ENCODE measurements around the gene COL25A1.

COL25A1 gene

DNA sequence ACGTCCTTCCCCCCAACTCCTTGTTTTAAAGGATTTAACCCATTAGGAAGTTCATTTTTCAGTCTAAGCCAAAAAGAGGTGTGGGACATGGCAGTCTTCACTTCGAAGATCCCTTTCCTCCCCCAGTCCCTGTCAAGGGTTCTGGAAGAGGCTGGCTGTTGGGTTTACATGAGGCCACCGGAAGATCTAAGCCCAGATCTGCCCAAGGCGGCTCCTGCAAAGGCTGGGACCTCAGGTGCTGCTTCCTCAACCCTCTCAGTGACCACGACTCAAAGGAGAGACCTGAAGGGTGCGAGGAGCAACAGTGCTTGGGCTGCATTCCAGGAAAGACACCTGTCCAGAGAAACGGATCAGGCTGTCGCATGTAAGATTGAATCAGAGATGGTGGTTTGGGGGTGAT is 516.1 kb downstream of the COL25A1 start:
- no peak for DNase-seq (ENCODE audit: extremely low read depth in 1 of 2, low read depth in 1 of 2)

DNA sequence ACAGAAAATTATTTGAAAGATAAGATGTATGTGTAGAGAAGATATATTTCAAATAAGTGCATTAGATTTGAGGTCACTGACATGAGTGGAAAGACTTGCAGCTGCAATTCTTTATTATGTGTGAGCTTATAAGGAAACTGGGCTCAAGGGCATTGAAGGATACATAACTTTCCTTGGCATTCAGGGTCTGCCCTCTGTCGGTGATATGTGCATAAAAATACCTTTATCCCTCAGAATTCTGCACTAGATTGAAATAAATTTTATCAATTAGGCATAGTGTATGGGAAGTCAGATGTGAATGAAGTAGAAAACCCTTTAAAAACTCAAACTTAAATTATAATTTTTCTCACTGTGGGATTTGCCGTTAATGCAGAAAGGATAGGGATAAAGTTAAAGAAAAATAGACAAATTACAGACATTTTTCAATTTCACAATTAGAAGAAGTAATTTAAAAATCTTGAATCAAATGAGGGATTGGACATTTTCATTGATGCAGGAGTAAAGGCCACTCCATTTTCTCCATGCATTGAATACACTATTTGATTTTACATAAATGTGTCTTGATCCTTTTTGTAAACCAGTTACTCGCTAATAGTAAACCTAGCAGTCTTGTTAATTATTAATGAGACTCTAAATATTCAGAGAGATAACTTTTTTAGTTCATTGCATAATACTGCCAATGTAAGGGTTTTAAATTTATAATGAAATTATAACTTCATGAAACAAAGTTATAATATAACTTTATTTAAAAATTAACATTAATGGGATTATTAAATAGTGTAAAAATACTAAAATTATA is 518.6 kb downstream of the COL25A1 start:
- DNase-seq (ENCODE audit: extremely low read depth in 1 of 2, low read depth in 1 of 2) = no peak

DNA sequence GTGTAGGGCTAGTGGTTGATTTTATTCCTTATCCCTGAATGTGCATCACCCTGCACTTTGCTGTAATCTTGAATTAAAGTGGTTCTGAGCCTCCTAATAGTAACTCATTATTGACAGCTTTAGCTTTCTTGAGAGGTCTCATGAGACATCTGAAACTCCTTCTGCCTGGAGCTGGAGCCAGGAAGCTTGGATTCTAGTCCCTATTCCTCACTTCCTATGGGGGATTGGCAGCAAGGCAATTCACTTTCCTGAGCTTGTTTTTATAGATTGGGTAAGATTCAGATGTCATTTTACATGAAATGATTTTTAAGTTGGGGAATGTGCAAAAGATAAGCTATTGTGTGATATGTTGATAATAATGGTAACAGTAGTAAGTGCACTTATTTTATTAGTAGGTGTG is 522.5 kb downstream of the COL25A1 start:
- DNase-seq (ENCODE audit: extremely low read depth in 1 of 2, low read depth in 1 of 2) = no peak

DNA sequence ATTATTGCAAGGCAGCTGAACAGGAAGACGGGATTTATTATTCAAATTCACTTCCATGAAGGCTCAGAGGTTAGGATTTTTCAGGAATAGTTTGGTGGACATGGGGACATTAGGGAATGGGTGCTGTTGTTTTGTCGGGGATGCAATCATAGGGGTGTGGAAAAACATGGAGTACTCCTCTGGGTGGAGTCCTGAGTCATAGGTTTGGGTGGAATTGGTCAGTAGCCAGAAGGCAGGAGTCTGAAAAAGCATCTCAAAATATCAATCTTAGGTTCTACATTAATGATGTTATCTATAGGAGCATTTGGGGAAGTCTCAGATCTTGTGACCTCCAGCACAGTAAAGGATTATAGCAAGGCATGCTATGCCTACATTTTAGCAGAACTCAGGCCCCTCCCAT is 525.1 kb downstream of the COL25A1 start:
- DNase-seq (ENCODE audit: extremely low read depth in 1 of 2, low read depth in 1 of 2) = no peak

DNA sequence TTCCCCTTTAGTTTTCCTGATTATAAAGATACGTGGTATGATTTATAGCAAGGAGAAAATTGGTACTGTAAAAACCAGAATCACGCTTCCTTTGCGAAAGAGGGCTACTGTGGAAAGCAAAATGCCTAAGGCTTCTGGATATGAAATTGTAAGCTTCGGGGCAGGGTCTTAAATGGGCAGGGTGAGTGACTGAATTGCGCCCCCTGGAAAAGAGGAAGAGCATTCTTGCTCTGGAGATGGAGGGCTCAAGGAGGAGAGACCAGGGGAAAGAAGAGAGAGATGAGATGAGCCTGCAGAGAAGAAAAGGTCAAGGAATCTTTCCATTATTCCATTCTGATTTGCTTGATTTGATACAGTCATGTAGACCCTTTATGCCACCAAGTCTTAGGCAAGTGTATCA is 526.5 kb downstream of the COL25A1 start:
- DNase-seq (ENCODE audit: extremely low read depth in 1 of 2, low read depth in 1 of 2) = no peak

DNA sequence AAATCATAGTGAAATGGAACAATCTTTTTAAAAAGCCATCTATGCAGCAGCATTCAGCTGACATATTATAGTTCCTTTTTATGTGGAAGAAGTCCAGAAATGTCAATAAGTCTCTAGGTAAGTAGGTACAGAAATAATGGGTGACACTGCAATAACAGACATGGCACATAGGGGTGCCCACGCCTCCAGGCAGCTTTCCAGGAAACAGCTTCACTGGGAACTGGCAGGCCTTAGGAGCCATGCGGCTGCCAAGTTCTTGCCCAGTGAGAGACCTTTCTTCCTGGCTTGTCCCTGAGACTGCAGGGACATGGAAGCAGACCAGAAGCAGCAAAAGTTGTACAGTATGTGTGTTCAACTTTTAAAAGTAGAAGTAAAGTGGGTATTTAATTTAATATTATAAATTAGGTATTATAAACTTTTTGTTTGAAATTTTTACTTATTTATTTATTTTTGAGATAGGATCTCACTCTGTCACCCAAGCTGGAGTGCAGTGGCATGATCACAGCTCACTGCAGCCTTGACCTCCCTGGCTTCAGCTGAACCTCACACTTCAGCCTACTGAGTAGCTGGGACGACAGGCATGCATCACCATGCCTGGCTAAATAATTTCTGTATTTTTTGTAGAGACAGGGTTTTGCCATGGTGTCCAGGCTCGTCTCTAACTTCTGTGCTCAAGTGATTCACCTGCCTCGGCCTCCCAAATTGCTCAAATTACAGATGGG is 527.5 kb downstream of the COL25A1 start:
- no peak for DNase-seq (ENCODE audit: extremely low read depth in 1 of 2, low read depth in 1 of 2)

DNA sequence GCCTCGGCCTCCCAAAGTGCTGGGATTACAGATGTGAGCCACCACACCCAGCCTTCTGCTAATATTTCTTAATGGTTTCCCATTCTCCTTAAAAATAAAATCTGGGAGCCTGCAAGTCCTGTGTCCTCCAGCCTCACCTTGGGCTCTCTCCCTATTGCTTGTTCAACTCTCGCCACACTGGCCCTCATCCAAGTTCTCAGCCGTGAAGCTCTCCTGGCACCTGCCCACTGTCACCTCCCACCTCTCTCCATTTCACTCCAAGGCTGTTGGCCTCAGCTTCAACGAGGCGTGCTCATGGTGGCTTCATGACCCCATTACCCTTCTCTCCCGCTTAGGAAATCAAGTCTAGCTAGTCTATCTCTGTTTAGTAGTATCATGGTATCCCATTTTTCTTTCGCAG is 530.1 kb downstream of the COL25A1 start:
- no peak for DNase-seq (ENCODE audit: extremely low read depth in 1 of 2, low read depth in 1 of 2)

DNA sequence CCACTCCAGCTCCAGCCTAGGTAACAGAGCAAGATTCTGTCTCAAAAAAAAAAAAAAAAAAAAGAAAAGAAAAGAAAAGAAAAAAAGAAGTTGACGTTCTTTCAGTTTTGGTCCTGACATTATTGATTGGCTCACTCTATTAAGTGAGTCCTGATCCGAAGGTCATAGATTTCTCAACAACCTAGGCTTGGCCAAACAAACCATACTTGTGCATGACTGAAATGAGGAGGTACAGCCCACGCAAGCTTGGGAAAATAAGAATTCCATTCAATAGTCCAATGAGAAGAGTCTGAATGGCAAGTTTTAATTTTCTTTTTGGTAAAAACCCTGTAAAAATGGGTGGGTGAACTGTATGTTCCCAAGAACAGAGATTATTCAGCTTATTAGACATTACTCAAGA is 536.4 kb downstream of the COL25A1 start:
- DNase-seq (ENCODE audit: extremely low read depth in 1 of 2, low read depth in 1 of 2) = no peak

DNA sequence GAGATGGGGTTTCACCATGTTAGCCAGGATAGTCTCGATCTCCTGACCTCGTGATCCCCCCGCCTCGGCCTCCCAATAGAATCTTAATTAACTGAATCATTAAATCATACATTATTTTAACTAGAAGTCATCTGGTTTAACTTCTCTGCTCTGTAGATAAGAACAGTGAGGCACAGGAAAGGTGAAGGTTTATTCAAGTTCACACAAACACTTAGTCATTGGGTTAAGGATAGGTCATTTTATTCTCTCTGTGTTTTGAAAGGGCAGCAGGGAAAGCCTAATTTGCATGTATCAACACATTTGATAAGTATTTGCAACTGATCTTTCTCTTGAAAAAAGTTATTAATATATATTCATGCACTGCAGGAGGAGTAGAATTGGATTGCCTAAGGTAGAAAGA is 538.5 kb downstream of the COL25A1 start:
- no peak for DNase-seq (ENCODE audit: extremely low read depth in 1 of 2, low read depth in 1 of 2)

DNA sequence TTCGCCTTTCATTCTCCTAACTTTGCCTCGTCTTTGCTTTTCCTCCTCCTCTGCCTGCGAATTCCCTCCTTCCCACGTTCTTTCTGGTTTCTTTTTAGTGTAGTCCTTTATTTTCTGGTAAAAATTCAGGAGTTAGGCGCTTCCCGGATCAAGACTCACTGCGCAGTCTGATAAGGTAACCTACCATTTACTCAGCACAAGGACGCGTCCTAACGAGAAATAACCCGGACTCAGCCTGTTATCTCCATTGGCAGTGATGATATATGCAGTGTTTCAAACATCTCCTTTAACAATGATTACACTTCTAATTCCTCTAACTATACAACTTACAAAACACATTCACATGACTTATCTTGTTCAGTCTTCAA is 539.2 kb downstream of the COL25A1 start:
- no peak for DNase-seq (ENCODE audit: extremely low read depth in 1 of 2, low read depth in 1 of 2)

DNA sequence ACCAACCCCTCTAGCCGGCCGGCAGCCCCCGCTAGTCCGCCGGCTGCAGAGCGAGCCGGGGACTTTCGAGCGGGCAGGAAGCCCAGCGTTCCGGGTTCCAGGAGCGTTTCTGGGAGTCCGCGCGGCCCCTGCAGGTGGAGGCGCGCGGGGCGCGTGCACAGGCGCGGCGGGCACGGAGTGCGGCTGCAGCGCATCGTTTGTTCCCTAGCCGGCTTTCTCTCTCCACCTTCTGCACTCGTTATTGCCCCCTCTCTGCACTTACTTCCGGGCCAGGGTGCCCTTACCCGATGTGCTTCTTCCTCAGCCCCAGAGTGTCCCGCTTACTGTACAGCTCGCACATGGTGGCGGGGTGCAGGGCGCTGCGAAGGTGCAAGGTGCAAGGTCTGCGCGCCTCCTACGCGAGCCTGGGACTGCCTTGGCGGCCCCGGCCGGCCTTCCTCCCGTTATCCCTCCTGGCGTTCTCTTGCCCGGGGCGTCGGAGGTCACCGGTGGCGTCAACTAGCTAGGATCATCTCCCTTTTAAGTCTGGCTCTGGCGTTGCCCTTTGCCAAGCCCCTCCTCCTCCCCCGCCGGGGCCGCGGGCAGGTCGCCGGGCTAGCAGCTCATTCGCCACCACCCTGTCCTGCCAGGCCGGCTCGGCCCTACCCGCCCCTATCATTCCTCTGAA is 539.8 kb downstream of the COL25A1 start, which contains the start of gene ETNPPL:
Gene ETNPPL, minus strand, starts transcription at position 495 of the 667 bp plus-strand sequence. Its CDS starts 155 bp downstream, at position 340.
- DNase-seq (ENCODE audit: extremely low read depth in 1 of 2, low read depth in 1 of 2) = no peak

Data from stimulated activated CD8-positive, alpha-beta memory T cell treated with anti-CD3 and anti-CD28 coated beads, Interleukin-7, amount 100 ng/mL, for 48 hours (primary cell).